Kasumi-1 (cell line): ENCODE data around the gene CENPH.
A peak's percentile ranks its signal among the peaks of the same experiment; 100 is the strongest.
"Not testable (repeated sequence)": the region's sequence is repeated elsewhere in the genome, so short reads cannot be mapped to it uniquely, and the experiment has no call there.

ENCODE experiments used
- DNase-seq, 2 experiments: peaks; one replicate each; lab custom pipeline; 2025; lab: John Stamatoyannopoulos, UW

CENPH gene

GRCh38 chr5:69209602-69210001 is 20.2 kb downstream of the CENPH start:
- DNase-seq, result no peak

GRCh38 chr5:69211200-69211599 is 21.8 kb downstream of the CENPH start:
- no peak for DNase-seq

GRCh38 chr5:69212022-69212421 is 22.6 kb downstream of the CENPH start:
- DNase-seq, result no peak

GRCh38 chr5:69213513-69214215 is 24.3 kb downstream of the CENPH start:
- no peak for DNase-seq

GRCh38 chr5:69217151-69217511 is 27.7 kb downstream of the CENPH start:
- DNase-seq, result peak; percentile 27 to 35

- peak; percentile 90 to 91 for DNase-seq
Measured at GRCh38 chr5:69217548-69218526, 28.5 kb downstream of the CENPH start.

- DNase-seq, result no peak
Measured at GRCh38 chr5:69219939-69220338, 30.6 kb downstream of the CENPH start.

- DNase-seq, result not testable (repeated sequence)
Measured at GRCh38 chr5:69220371-69220770, 31.0 kb downstream of the CENPH start.

GRCh38 chr5:69220833-69221232 is 31.4 kb downstream of the CENPH start:
- not testable (repeated sequence) for DNase-seq

GRCh38 chr5:69224520-69224919 is 35.1 kb downstream of the CENPH start:
- no peak for DNase-seq

GRCh38 chr5:69225860-69226259 is 36.5 kb downstream of the CENPH start:
- no peak for DNase-seq

GRCh38 chr5:69230181-69230580 is 40.8 kb downstream of the CENPH start:
- DNase-seq, result no peak

GRCh38 chr5:69231281-69231680 is 41.9 kb downstream of the CENPH start:
- no peak for DNase-seq

- DNase-seq, result no peak
Measured at GRCh38 chr5:69231851-69232250, 42.5 kb downstream of the CENPH start.

GRCh38 chr5:69234457-69235268 is 45.3 kb downstream of the CENPH start, which contains the start of gene CDK7:
Gene CDK7, plus strand, starts transcription at chr5:69234886. Its CDS starts 90 bp downstream, at chr5:69234976.
- DNase-seq, result peak; percentile 92 to 95

GRCh38 chr5:69236733-69237132 is 47.4 kb downstream of the CENPH start:
- DNase-seq, result not testable (repeated sequence)

- DNase-seq, result no peak
Measured at GRCh38 chr5:69237877-69238276, 48.5 kb downstream of the CENPH start.

GRCh38 chr5:69238760-69239251 is 49.4 kb downstream of the CENPH start:
- DNase-seq, result no peak

GRCh38 chr5:69242215-69242927 is 53.0 kb downstream of the CENPH start:
- DNase-seq, result no peak

GRCh38 chr5:69245031-69245430 is 55.6 kb downstream of the CENPH start:
- DNase-seq, result no peak

GRCh38 chr5:69248019-69248418 is 58.6 kb downstream of the CENPH start:
- DNase-seq, result no peak
